Thymus (tissue), 11 donors: ENCODE measurements around the gene MYL12A. TPM values are rescaled to one million over a fixed set of nuclear protein-coding genes. Genes with fewer than 3 reads are reported as not detected.
"Not testable (repeated sequence)": the region's sequence is repeated elsewhere in the genome, so short reads cannot be mapped to it uniquely, and the experiment has no call there.

Experiments used
- DNase-seq, 9 donors: peaks; one replicate each; pipeline ENCODE4 v3.0.0-alpha.2; 2013; ENCODE audit warnings: low spot score in 9 of 9, low read depth in 6 of 9, missing footprints in 1 of 9
- H3K27ac ChIP-seq, 2 donors: one replicate each; pipeline ENCODE4 v1.5.1; 2013; ENCODE audit warnings: control low read depth in 1 of 2, low read depth in 1 of 2, low read length in 1 of 2, mild to moderate bottlenecking in 1 of 2, moderate library complexity in 1 of 2
- H3K27me3 ChIP-seq, 2 donors: one replicate each; pipeline ENCODE4 v1.5.1; 2013; ENCODE audit warnings: low read length in 1 of 2; ENCODE audit not compliant: control insufficient read depth in 2 of 2, insufficient read depth in 1 of 2
- H3K36me3 ChIP-seq, 2 donors: one replicate each; pipeline ENCODE4 v1.5.1; 2013; ENCODE audit warnings: low read length in 1 of 2, mild to moderate bottlenecking in 1 of 2, moderate library complexity in 1 of 2; ENCODE audit not compliant: control insufficient read depth in 2 of 2, insufficient read depth in 2 of 2
- H3K4me1 ChIP-seq, 2 donors: one replicate each; pipeline ENCODE4 v1.5.1; 2013; ENCODE audit warnings: low read length in 2 of 2; ENCODE audit not compliant: control insufficient read depth in 2 of 2, insufficient read depth in 2 of 2
- H3K4me3 ChIP-seq, 2 donors: one replicate each; pipeline ENCODE4 v1.5.1; 2013; ENCODE audit warnings: low read length in 2 of 2, control low read depth in 1 of 2, mild to moderate bottlenecking in 1 of 2
- H3K9me3 ChIP-seq, 2 donors: one replicate each; pipeline ENCODE4 v1.5.1; 2013; ENCODE audit warnings: low read length in 1 of 2, mild to moderate bottlenecking in 1 of 2; ENCODE audit not compliant: control insufficient read depth in 2 of 2, insufficient read depth in 1 of 2
- WGBS: extraction: QIAGEN DNeasy Blood & Tissue Kit; methylation state at CpG from one replicate; pipeline ENCODE4 v1.1.7; 2013; 5-methylcytosine and 5-hydroxymethylcytosine counted together
- polyA plus RNA-seq: library from polyadenylated mRNA; stranded (reverse); fragments of 200-250 nt; gene quantifications from one replicate; pipeline ENCODE4 v1.2.3, GENCODE V29; 2013
- total RNA-seq: library from RNA; stranded (reverse); fragments of 120-200 nt; gene quantifications from one replicate; pipeline ENCODE4 v1.2.4, GENCODE V29; 2013
- donor health status: healthy.

Gene MYL12A
- total and polyA plus RNA-seq, 2 donors: 664 to 747 TPM

GRCh38 chr18:3219631-3220335, 27.8 kb upstream of the MYL12A start, which contains the start of gene MYOM1:
Gene MYOM1 (minus strand): TSS chr18:3219968. CDS start chr18:3215223, 4,745 bp downstream.
- H3K36me3 ChIP-seq: no peaks in the 10 kb centered on the region
- 95% methylated on average over 9 of the region's 9 CpGs for WGBS
- DNase-seq: no peak

GRCh38 chr18:3220868-3221267, 26.7 kb upstream of the MYL12A start:
- WGBS: 95% methylated on average over 4 of the region's 4 CpGs
- not testable (repeated sequence) for H3K4me3 ChIP-seq, DNase-seq, H3K9me3 ChIP-seq, H3K4me1 ChIP-seq, H3K27ac ChIP-seq, H3K27me3 ChIP-seq, H3K36me3 ChIP-seq

More at GRCh38 chr18:3219631-3220335, 27.8 kb upstream of the MYL12A start, which contains the start of gene MYOM1:
- Histone ChIP-seq H3K4me3 (no peak within 1 kb of the TSS), H3K9me3 (no peaks in the 10 kb centered on the region), H3K27me3 (no peaks in the 10 kb centered on the region), H3K4me1 (no peaks in the 10 kb centered on the region), H3K27ac (no peak within 1 kb of the TSS)

- no peak overlapping the region for H3K4me3 ChIP-seq
- H3K27me3 ChIP-seq: no peaks in the 10 kb centered on the region
- no peaks in the 10 kb centered on the region for H3K9me3 ChIP-seq
- H3K36me3 ChIP-seq: no peaks in the 10 kb centered on the region
- H3K27ac ChIP-seq: no peak overlapping the region
- no peak for DNase-seq
- no peaks in the 10 kb centered on the region for H3K4me1 ChIP-seq
- 98% methylated on average over 6 of the region's 6 CpGs for WGBS
Observed at GRCh38 chr18:3221496-3221895, 26.1 kb upstream of the MYL12A start.

- Histone ChIP-seq H3K9me3 (no peaks in the 10 kb centered on the region), H3K27ac (no peak overlapping the region), H3K4me1 (no peaks in the 10 kb centered on the region), H3K4me3 (no peak overlapping the region), H3K27me3 (no peaks in the 10 kb centered on the region), H3K36me3 (no peaks in the 10 kb centered on the region)
- DNase-seq: no peak
- 58% methylated on average over 1 of the region's 1 CpG for WGBS
Observed at GRCh38 chr18:3223356-3223755, 24.2 kb upstream of the MYL12A start.

- Histone ChIP-seq H3K27me3 (no peaks in the 10 kb centered on the region), H3K9me3 (no peaks in the 10 kb centered on the region), H3K4me3 (no peak overlapping the region), H3K4me1 (no peaks in the 10 kb centered on the region), H3K27ac (no peak overlapping the region), H3K36me3 (no peaks in the 10 kb centered on the region)
- 97% methylated on average over 3 of the region's 3 CpGs for WGBS
- DNase-seq: no peak
Observed at GRCh38 chr18:3224223-3224622, 23.4 kb upstream of the MYL12A start.

GRCh38 chr18:3225588-3225987, 22.0 kb upstream of the MYL12A start:
- H3K36me3 ChIP-seq: no peaks in the 10 kb centered on the region
- no peaks in the 10 kb centered on the region for H3K9me3 ChIP-seq
- WGBS: 96% methylated on average over 3 of the region's 3 CpGs
- no peak overlapping the region for H3K27ac ChIP-seq
- H3K4me1 ChIP-seq: no peaks in the 10 kb centered on the region
- no peak for DNase-seq
- no peaks in the 10 kb centered on the region for H3K27me3 ChIP-seq
- no peak overlapping the region for H3K4me3 ChIP-seq

- no peaks in the 10 kb centered on the region for H3K36me3 ChIP-seq
- no peak overlapping the region for H3K4me3 ChIP-seq
- 98% methylated on average over 6 of the region's 6 CpGs for WGBS
- H3K4me1 ChIP-seq: no peaks in the 10 kb centered on the region
- no peak for DNase-seq
- H3K9me3 ChIP-seq: no peaks in the 10 kb centered on the region
- no peaks in the 10 kb centered on the region for H3K27me3 ChIP-seq
- no peak overlapping the region for H3K27ac ChIP-seq
Observed at GRCh38 chr18:3226048-3226447, 21.6 kb upstream of the MYL12A start.

GRCh38 chr18:3230401-3231334, 16.9 kb upstream of the MYL12A start:
- H3K27me3 ChIP-seq: no peaks in the 10 kb centered on the region
- no peak overlapping the region for H3K4me3 ChIP-seq
- no peak overlapping the region for H3K27ac ChIP-seq
- H3K36me3 ChIP-seq: no peaks in the 10 kb centered on the region
- H3K4me1 ChIP-seq: no peaks in the 10 kb centered on the region
- no peak for DNase-seq
- no peaks in the 10 kb centered on the region for H3K9me3 ChIP-seq
- WGBS: 96% methylated on average over 9 of the region's 9 CpGs

- WGBS: 97% methylated on average over 1 of the region's 1 CpG
Observed at GRCh38 chr18:3233004-3233403, 14.6 kb upstream of the MYL12A start.

More at GRCh38 chr18:3233004-3233403, 14.6 kb upstream of the MYL12A start:
- no peak overlapping the region for H3K4me3 ChIP-seq
- H3K9me3 ChIP-seq: peaks cover 0 to under 1% of the 10 kb centered on the region in 2 donors
- H3K4me1 ChIP-seq: no peaks in the 10 kb centered on the region
- no peaks in the 10 kb centered on the region for H3K36me3 ChIP-seq
- no peak for DNase-seq
- no peaks in the 10 kb centered on the region for H3K27me3 ChIP-seq
- no peak overlapping the region for H3K27ac ChIP-seq
